Renal cortex interstitium (tissue), 11 donors: ENCODE data around the gene VARS2. TPM values are rescaled to one million over a fixed set of nuclear protein-coding genes. Genes with fewer than 3 reads are reported as not detected.
"Not testable (repeated sequence)": the region's sequence is repeated elsewhere in the genome, so short reads cannot be mapped to it uniquely, and the experiment has no call there.

ENCODE experiments used
- DNase-seq, 11 donors: peaks; one replicate each; pipeline ENCODE4 v3.0.0-alpha.2; 2013; ENCODE audit warnings: low read depth in 9 of 11, low spot score in 4 of 11; ENCODE audit errors: extremely low read depth in 1 of 11
- polyA plus RNA-seq, 3 donors: library from polyadenylated mRNA; unstranded; fragments of 120-200 nt; gene quantifications; one replicate each; pipeline ENCODE4 v1.2.1, GENCODE V29; 2013; ENCODE audit not compliant: insufficient read length in 3 of 3

The VARS2 gene
- polyA plus RNA-seq, 3 donors: 41.6 to 50.7 (median 48.3) TPM

- DNase-seq: no peak
Observed at GRCh38 chr6:30944051-30944450, 30.0 kb downstream of the VARS2 start.

- DNase-seq: no peak
Observed at GRCh38 chr6:30945281-30945680, 31.2 kb downstream of the VARS2 start.

GRCh38 chr6:30947231-30947630, 33.2 kb downstream of the VARS2 start:
- DNase-seq: no peak

- no peak for DNase-seq
Observed at GRCh38 chr6:30948811-30949210, 34.8 kb downstream of the VARS2 start.

- DNase-seq: no peak
Observed at GRCh38 chr6:30951907-30952469, 38.0 kb downstream of the VARS2 start.

GRCh38 chr6:30954631-30955366, 40.8 kb downstream of the VARS2 start:
- no peak for DNase-seq

GRCh38 chr6:30955367-30956042, 41.5 kb downstream of the VARS2 start:
- peak in 9 of 11 donors; percentile 27 to 61 (median 45) for DNase-seq

GRCh38 chr6:30957716-30958115, 43.7 kb downstream of the VARS2 start:
- DNase-seq: no peak

GRCh38 chr6:30960907-30961673, 47.1 kb downstream of the VARS2 start:
- no peak for DNase-seq

GRCh38 chr6:30962716-30963115, 48.7 kb downstream of the VARS2 start:
- DNase-seq: no peak

GRCh38 chr6:30963641-30964040, 49.6 kb downstream of the VARS2 start:
- no peak for DNase-seq

GRCh38 chr6:30964075-30964474, 50.0 kb downstream of the VARS2 start:
- no peak for DNase-seq

GRCh38 chr6:30965140-30965601, 51.1 kb downstream of the VARS2 start:
- no peak for DNase-seq

GRCh38 chr6:30966154-30966553, 52.1 kb downstream of the VARS2 start:
- DNase-seq: no peak

- not testable (repeated sequence) for DNase-seq
Observed at GRCh38 chr6:30969171-30969570, 55.1 kb downstream of the VARS2 start.

GRCh38 chr6:30970946-30971345, 56.9 kb downstream of the VARS2 start:
- no peak for DNase-seq

GRCh38 chr6:30972816-30973215, 58.8 kb downstream of the VARS2 start:
- DNase-seq: no peak

GRCh38 chr6:30974490-30975252, 60.6 kb downstream of the VARS2 start:
- DNase-seq: no peak
